Adrenal gland (tissue), 12 donors: ENCODE measurements around the gene SREK1. TPM values are rescaled to one million over a fixed set of nuclear protein-coding genes. Genes with fewer than 3 reads are reported as not detected.

Experiments
- DNase-seq, 7 donors: peaks; one replicate each; pipeline ENCODE4 v3.0.0-alpha.2; 2019 to 2020
- H3K27ac ChIP-seq, 5 donors: fragments of 200-600 bp; sonication (generic) in 4 of 5; 1 replicate in 3 of 5; 2 replicates in 2 of 5; pipeline versions ENCODE4 v1.5.1 to v1.8.0; 2016 to 2020; ENCODE audit warnings: mild to moderate bottlenecking in 1 of 5
- H3K27me3 ChIP-seq: fragments of 200-600 bp; 2 replicates; pipeline ENCODE4 v1.8.0; 2021
- H3K36me3 ChIP-seq, 2 donors: fragments of 200-600 bp; replicated peaks in 1 of 2; 1 replicate in 1 of 2; 2 replicates in 1 of 2; pipeline versions ENCODE4 v1.5.1 to v1.8.0; 2018 to 2022
- H3K4me1 ChIP-seq, 2 donors: fragments of 200-600 bp; replicated peaks in 1 of 2; 1 replicate in 1 of 2; 2 replicates in 1 of 2; pipeline versions ENCODE4 v1.5.1 to v1.8.0; 2018 to 2021
- H3K4me3 ChIP-seq, 4 donors: fragments of 200-600 bp; sonication (generic) in 3 of 4; one replicate each; pipeline ENCODE4 v1.5.1; 2016 to 2018
- H3K9me3 ChIP-seq, 3 donors: fragments of 200-600 bp; sonication (generic) in 1 of 3; replicated peaks in 1 of 3; 1 replicate in 2 of 3; 2 replicates in 1 of 3; pipeline versions ENCODE4 v1.5.1 to v1.8.0; 2016 to 2021
- POLR2A ChIP-seq, 2 donors: fragments of 450-650 bp; IDR thresholded peaks; one replicate each; pipeline ENCODE4 v1.6.1; 2017; ENCODE audit warnings: antibody characterized with exemption in 2 of 2, mild to moderate bottlenecking in 2 of 2, moderate library complexity in 1 of 2
- WGBS, 4 donors: extraction: QIAGEN DNeasy Blood & Tissue Kit in 2 of 4; methylation state at CpG; one replicate each; pipeline versions ENCODE4 v1.1.5 to v1.1.7; 2013 to 2017; 5-methylcytosine and 5-hydroxymethylcytosine counted together
- intact Hi-C, 2 donors: fragments of 100-400 bp; cut with DNase I; formaldehyde crosslinking; loops; one replicate each; pipeline versions ENCODE4 v1.14.1 to v1.15.0; 2022 to 2023
- polyA plus RNA-seq, 3 donors: library from polyadenylated mRNA; stranded (reverse); fragments of 200-250 nt in 2 of 3; fragments of 350-450 nt in 1 of 3; fragmentation: Illumina TruSeq in 1 of 3; extraction: RNeasy Lipid Tissue Mini Kit (QIAGEN cat#74804) in 1 of 3; gene quantifications; one replicate each; pipeline ENCODE4 v1.2.3, GENCODE V29; 2013 to 2014
- total RNA-seq, 9 donors: library from RNA; depleted of rRNA in 4 of 9; stranded (reverse); fragments of >200 nt in 4 of 9; fragments of 120-200 nt in 1 of 9; fragmentation: NEBNext Ultra II Directional in 1 of 9; extraction: Animal tissue kit (Norgen Biotek cat#: 25700) in 1 of 9; gene quantifications; one replicate each; pipeline versions ENCODE4 v1.1.0 to v1.2.4, GENCODE V29; 2013 to 2023
- TF ChIP-seq, protein P1 (sequence below), 6 experiments: fragments of 450-650 bp in 4 of 6; fragments of 200-600 bp in 2 of 6; sonication (generic) in 1 of 6; IDR thresholded peaks; 1 replicate in 5 of 6; 2 replicates in 1 of 6; pipeline versions ENCODE4 v1.5.1 to v1.8.0; 2016 to 2021; ENCODE audit warnings: antibody characterized with exemption in 6 of 6, mild to moderate bottlenecking in 2 of 6, moderate library complexity in 1 of 6
- donor health status: healthy with polysubstance abuse.
- donor health status: Bipolar disorder and iron deficiency.
- donor health status: DM: yes; HTN: yes; CAD: no.
- donor health status: DM: no; HTN: no; CAD: no.
- donor health status: DM: no; HTN: no; CAD: no.
- donor health status: DM: yes; HTN: yes; CAD: no.

The SREK1 gene
- total and polyA plus RNA-seq, 12 donors: 14.3 to 126 (median 55.4) TPM

DNA sequence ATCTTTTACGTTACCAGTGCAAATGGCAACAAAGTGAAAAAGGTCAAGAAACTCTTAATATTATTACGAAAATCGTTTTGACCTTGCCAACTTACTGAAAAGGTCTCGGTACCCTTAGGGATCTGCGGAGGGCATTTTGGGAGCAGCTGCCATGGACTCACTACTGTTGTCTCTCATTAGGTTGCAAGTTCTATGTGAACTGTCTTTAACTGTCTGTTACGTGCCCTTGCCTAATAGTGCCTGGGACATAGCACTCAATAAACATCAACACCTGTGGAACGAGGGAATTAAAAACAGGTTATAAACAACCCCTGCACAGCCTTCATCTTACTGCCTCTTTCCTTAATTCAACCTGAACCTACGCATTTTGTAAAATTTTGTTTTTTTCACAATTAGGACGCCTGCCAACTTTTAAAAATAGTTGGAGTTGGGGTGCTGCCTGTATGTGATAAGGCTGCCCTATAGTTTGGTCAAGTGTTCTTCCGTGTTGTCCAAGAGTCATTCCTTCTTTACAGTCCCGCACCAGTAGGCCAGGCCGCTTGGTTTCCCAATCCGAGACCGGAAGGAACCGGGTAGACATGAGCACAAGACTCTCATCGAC, 527 bp upstream of the SREK1 start:
- DNase-seq: peak in 2 of 7 donors; percentile 31 to 61
- intact Hi-C loops: loop anchor here in 1 of 2 donors (10.0 kb wide), 1 partner anchor 219 kb away; the partner anchor contains the start of gene ERBIN
- TF ChIP-seq POLR2A (IDR thresholded peaks at IDR 0.05): no peak
- TF ChIP-seq, protein P1, sequence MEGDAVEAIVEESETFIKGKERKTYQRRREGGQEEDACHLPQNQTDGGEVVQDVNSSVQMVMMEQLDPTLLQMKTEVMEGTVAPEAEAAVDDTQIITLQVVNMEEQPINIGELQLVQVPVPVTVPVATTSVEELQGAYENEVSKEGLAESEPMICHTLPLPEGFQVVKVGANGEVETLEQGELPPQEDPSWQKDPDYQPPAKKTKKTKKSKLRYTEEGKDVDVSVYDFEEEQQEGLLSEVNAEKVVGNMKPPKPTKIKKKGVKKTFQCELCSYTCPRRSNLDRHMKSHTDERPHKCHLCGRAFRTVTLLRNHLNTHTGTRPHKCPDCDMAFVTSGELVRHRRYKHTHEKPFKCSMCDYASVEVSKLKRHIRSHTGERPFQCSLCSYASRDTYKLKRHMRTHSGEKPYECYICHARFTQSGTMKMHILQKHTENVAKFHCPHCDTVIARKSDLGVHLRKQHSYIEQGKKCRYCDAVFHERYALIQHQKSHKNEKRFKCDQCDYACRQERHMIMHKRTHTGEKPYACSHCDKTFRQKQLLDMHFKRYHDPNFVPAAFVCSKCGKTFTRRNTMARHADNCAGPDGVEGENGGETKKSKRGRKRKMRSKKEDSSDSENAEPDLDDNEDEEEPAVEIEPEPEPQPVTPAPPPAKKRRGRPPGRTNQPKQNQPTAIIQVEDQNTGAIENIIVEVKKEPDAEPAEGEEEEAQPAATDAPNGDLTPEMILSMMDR (IDR thresholded peaks at IDR 0.05): no peak

DNA sequence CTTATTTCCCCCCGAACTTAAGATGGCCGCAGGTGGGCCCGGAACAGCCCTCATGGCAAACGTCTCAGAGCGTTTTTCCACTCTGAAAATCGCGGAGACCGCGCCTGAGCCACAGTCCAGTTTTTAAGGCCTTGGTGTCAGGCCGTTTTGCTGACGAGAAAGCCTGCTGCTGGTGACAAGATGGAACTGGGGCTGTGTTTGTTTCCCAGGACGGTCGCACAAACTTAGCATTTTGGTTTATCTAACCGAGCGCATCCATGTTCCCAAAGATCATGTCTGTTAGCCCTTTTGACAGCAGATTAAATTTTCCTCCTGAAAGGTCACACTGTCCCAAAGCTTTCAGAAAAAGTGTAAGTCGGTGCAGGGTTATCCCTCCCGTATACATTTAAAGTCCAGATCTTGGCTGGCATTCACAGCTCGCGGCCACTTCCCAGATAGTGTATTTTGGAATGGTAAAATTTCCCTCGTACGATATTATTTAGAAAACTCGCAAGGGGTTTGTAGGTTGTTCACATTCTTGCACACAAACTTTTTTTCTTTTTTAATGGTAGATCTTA, 812 bp downstream of the SREK1 start:
- WGBS, 4 donors: 0 to 1% (median 0%) methylated on average over 16 to 22 of the region's 22 CpGs
- peak in 2 of 7 donors; percentile 76 to 78 for DNase-seq

More for the DNA sequence above, 527 bp upstream of the SREK1 start:
- Histone ChIP-seq H3K4me3 (peak overlapping the region; percentile 76 to 87 (median 78)), H3K36me3 (no peaks in the 10 kb centered on the region), H3K4me1 (peaks cover 11 to 36% of the 10 kb centered on the region in 2 donors), H3K27me3 (no peaks in the 10 kb centered on the region), H3K27ac (peak overlapping the region; percentile 88 to 100 (median 98)), H3K9me3 (no peaks in the 10 kb centered on the region)
- WGBS, 4 donors: 13 to 21% (median 15%) methylated on average over 15 to 16 of the region's 16 CpGs

GRCh38 chr5:66145737-66146136, 1.6 kb downstream of the SREK1 start:
- peak overlapping the region in 2 of 5 donors; percentile 2 to 100 for H3K27ac ChIP-seq
- H3K4me1 ChIP-seq: peaks cover 11 to 49% of the 10 kb centered on the region in 2 donors
- WGBS, 4 donors: 20 to 30% (median 27%) methylated on average over 8 of the region's 8 CpGs
- no peaks in the 10 kb centered on the region for H3K27me3 ChIP-seq
- H3K36me3 ChIP-seq: no peaks in the 10 kb centered on the region
- intact Hi-C loops: loop anchor here in 1 of 2 donors (10.0 kb wide), 1 partner anchor 221 kb away; the partner anchor contains the start of gene ERBIN
- no peak for TF ChIP-seq POLR2A (IDR thresholded peaks at IDR 0.05)
- TF ChIP-seq, protein P1 (IDR thresholded peaks at IDR 0.05): no peak
- peak overlapping the region in 2 of 4 donors; percentile 76 for H3K4me3 ChIP-seq
- no peak for DNase-seq
- H3K9me3 ChIP-seq: no peaks in the 10 kb centered on the region

More for the DNA sequence above, 812 bp downstream of the SREK1 start:
- no peaks in the 10 kb centered on the region for H3K9me3 ChIP-seq
- H3K4me3 ChIP-seq: peak overlapping the region; percentile 76 to 87 (median 78)
- H3K27ac ChIP-seq: peak overlapping the region; percentile 88 to 100 (median 98)
- intact Hi-C loops: loop anchor here in 1 of 2 donors (10.0 kb wide), 1 partner anchor 220 kb away; the partner anchor contains the start of gene ERBIN
- TF ChIP-seq, protein P1 (IDR thresholded peaks at IDR 0.05): no peak
- no peak for TF ChIP-seq POLR2A (IDR thresholded peaks at IDR 0.05)
- H3K36me3 ChIP-seq: no peaks in the 10 kb centered on the region
- no peaks in the 10 kb centered on the region for H3K27me3 ChIP-seq
- H3K4me1 ChIP-seq: peaks cover 11 to 40% of the 10 kb centered on the region in 2 donors

GRCh38 chr5:66149950-66150349, 5.8 kb downstream of the SREK1 start:
- TF ChIP-seq, protein P1 (IDR thresholded peaks at IDR 0.05): no peak
- TF ChIP-seq POLR2A (IDR thresholded peaks at IDR 0.05): no peak
- intact Hi-C loops: loop anchor here in 1 of 2 donors (10.0 kb wide), 1 partner anchor 225 kb away; the partner anchor contains the start of gene ERBIN

More at GRCh38 chr5:66149950-66150349, 5.8 kb downstream of the SREK1 start:
- 75 to 86% (median 78%) methylated on average over 3 of the region's 3 CpGs for WGBS, 4 donors
- Histone ChIP-seq H3K9me3 (no peaks in the 10 kb centered on the region), H3K27me3 (no peaks in the 10 kb centered on the region), H3K27ac (no peak overlapping the region), H3K36me3 (no peaks in the 10 kb centered on the region), H3K4me1 (peaks cover 11 to 55% of the 10 kb centered on the region in 2 donors), H3K4me3 (no peak overlapping the region)
- no peak for DNase-seq
